K562 (cell line): ENCODE results near the gene LRP1B. TPM values are rescaled to one million over a fixed set of nuclear protein-coding genes. Genes with fewer than 3 reads are reported as not detected.

ENCODE experiments used
- ATAC-seq: fragments of 200-7000 bp; cut with Tn5 transposase; 3 replicates; pipeline ENCODE4 v1.9.1; 2020; ENCODE audit warnings: moderate library complexity
- BruUV-seq: library from RNA; stranded (reverse); fragments of 400-500 nt; replicated peaks from 2 replicates; lab custom pipeline; 2021; lab: Mats Ljungman, UMichigan
- CTCF ChIA-PET: fragments of 300-600 bp; formaldehyde crosslinking; extraction: SDS; loops from one replicate; lab custom pipeline; 2021; ENCODE audit warnings: low intra/inter-chr PET ratio; lab: Yijun Ruan, JAX
- POLR2A ChIA-PET: fragments of 300-600, 350-650 bp; sonication (Branson Sonifier 250); formaldehyde crosslinking; extraction: SDS; loops from one replicate; lab custom pipeline; 2021; ENCODE audit warnings: antibody characterized with exemption, inconsistent platforms; lab: Yijun Ruan, JAX
- DNase-seq, 4 experiments: peaks; one replicate each; pipeline versions ENCODE4 v3.0.0 to v3.0.0-alpha.2; 2011 to 2018; ENCODE audit warnings: low spot score in 3 of 4, mixed read lengths in 3 of 4; ENCODE audit errors: extremely low read depth in 1 of 4
- FAIRE-seq: peaks from 2 replicates; lab custom pipeline; 2011; peaks lifted over from hg19 to GRCh38; lab: Jason Lieb, UNC
- H2AFZ ChIP-seq: 2 replicates; pipeline ENCODE4 v1.6.0; 2011; ENCODE audit warnings: low read depth, low read length, control low read depth, inconsistent platforms
- H3K27ac ChIP-seq: fragments of 200-600 bp; 3 replicates; pipeline ENCODE4 v1.8.0; 2011; ENCODE audit warnings: low read depth, mild to moderate bottlenecking, control low read depth, inconsistent platforms, low read length, moderate library complexity, mixed read lengths; ENCODE audit errors: extremely low read depth
- H3K27me3 ChIP-seq, 2 experiments: fragments of 300-600 bp in 1 of 2; 2 replicates in 1 of 2; 3 replicates in 1 of 2; pipeline versions ENCODE4 v1.6.0 to v1.8.0; 2011; ENCODE audit warnings: inconsistent platforms in 2 of 2, low read length in 2 of 2, mild to moderate bottlenecking in 1 of 2, mixed read lengths in 1 of 2, moderate library complexity in 1 of 2; ENCODE audit not compliant: control insufficient read depth in 2 of 2, insufficient read depth in 2 of 2
- H3K36me3 ChIP-seq: fragments of 300-600 bp; 3 replicates; pipeline ENCODE4 v1.8.0; 2011; ENCODE audit warnings: mild to moderate bottlenecking, low read length, inconsistent platforms; ENCODE audit not compliant: control insufficient read depth, insufficient read depth
- H3K4me1 ChIP-seq, 2 experiments: fragments of 200-600 bp in 1 of 2; replicated peaks in 1 of 2; 2 replicates in 1 of 2; 3 replicates in 1 of 2; pipeline versions ENCODE4 v1.5.1 to v1.8.0; 2011; ENCODE audit warnings: inconsistent platforms in 2 of 2, low read length in 2 of 2, mild to moderate bottlenecking in 1 of 2, mixed read lengths in 1 of 2, moderate library complexity in 1 of 2; ENCODE audit not compliant: control insufficient read depth in 2 of 2, insufficient read depth in 2 of 2
- H3K4me2 ChIP-seq: 2 replicates; pipeline ENCODE4 v1.6.1; 2011; ENCODE audit warnings: low read length, control low read depth, inconsistent platforms, mixed read lengths; ENCODE audit not compliant: insufficient read depth
- H3K4me3 ChIP-seq: fragments of 200-600 bp; sonication (generic), shearing (Covaris generic); 2 replicates; pipeline ENCODE4 v1.5.1; 2016; ENCODE audit warnings: control low read depth, inconsistent platforms
- H3K79me2 ChIP-seq: fragments of 200-600 bp; 3 replicates; pipeline ENCODE4 v1.8.0; 2011; ENCODE audit warnings: low read length, inconsistent platforms; ENCODE audit not compliant: control insufficient read depth, insufficient read depth
- H3K9ac ChIP-seq, 2 experiments: 2 replicates each; pipeline versions ENCODE4 v1.6.0 to v1.6.1; 2011; ENCODE audit warnings: low read depth in 2 of 2, low read length in 2 of 2, control low read depth in 1 of 2, inconsistent platforms in 1 of 2, mild to moderate bottlenecking in 1 of 2, mixed read lengths in 1 of 2; ENCODE audit not compliant: insufficient read depth in 1 of 2
- H3K9me1 ChIP-seq: one replicate; pipeline ENCODE4 v1.6.0; 2011; ENCODE audit warnings: inconsistent platforms, mild to moderate bottlenecking, low read length, moderate library complexity; ENCODE audit not compliant: control insufficient read depth, insufficient read depth
- H3K9me3 ChIP-seq: replicated peaks from 2 replicates; pipeline ENCODE4 v1.5.1; 2011; ENCODE audit warnings: low read depth, low read length, inconsistent platforms; ENCODE audit not compliant: control insufficient read depth, insufficient read depth
- H4K20me1 ChIP-seq: replicated peaks from 2 replicates; pipeline ENCODE4 v1.6.1; 2011; ENCODE audit warnings: low read length, inconsistent platforms, mixed read lengths; ENCODE audit not compliant: control insufficient read depth, insufficient read depth
- E4F1 ChIP-seq: fragments of 250-450 bp; sonication (Bioruptor Pico); IDR thresholded peaks from 2 replicates; pipeline ENCODE4 v1.5.0; 2021; ENCODE audit warnings: mild to moderate bottlenecking, borderline replicate concordance
- LCOR ChIP-seq: sonication (generic); formaldehyde crosslinking; IDR thresholded peaks from 2 replicates; pipeline ENCODE4 v1.8.0; 2022; ENCODE audit warnings: mild to moderate bottlenecking, missing genetic modification reagents
- PKNOX1 ChIP-seq: fragments of 450-650 bp; IDR thresholded peaks from 2 replicates; pipeline ENCODE4 v1.6.1; 2016
- RERE ChIP-seq: sonication (generic); formaldehyde crosslinking; IDR thresholded peaks from 2 replicates; pipeline ENCODE4 v1.8.0; 2023; ENCODE audit warnings: missing genetic modification reagents, mild to moderate bottlenecking, borderline replicate concordance
- ZBTB49 ChIP-seq: sonication (generic); formaldehyde crosslinking; IDR thresholded peaks from 2 replicates; pipeline ENCODE4 v1.8.0; 2022; ENCODE audit warnings: missing genetic modification reagents, mild to moderate bottlenecking, borderline replicate concordance
- ZNF274 ChIP-seq: IDR thresholded peaks from 2 replicates; pipeline ENCODE4 v1.6.1; 2011; ENCODE audit warnings: low read depth, mild to moderate bottlenecking, low read length, moderate library complexity, borderline replicate concordance
- WGBS: fragments of 100-300 bp; shearing (Covaris generic); methylation state at CpG from one replicate; pipeline ENCODE4 v1.1.6; 2016; ENCODE audit warnings: low coverage, mixed read lengths; ENCODE audit not compliant: insufficient coverage; ENCODE audit errors: missing lambda C conversion rate; 5-methylcytosine and 5-hydroxymethylcytosine counted together
- in situ Hi-C: fragments of 300-500 bp; cut with MboI; formaldehyde crosslinking; loops from 4 replicates; pipeline ENCODE4 v1.15.0; 2018; ENCODE audit warnings: inconsistent platforms, mixed read lengths
- intact Hi-C: fragments of 100-400 bp; cut with micrococcal nuclease; formaldehyde crosslinking; loops from 2 replicates; pipeline ENCODE4 v1.14.2; 2022
- polyA plus RNA-seq, 8 experiments: library from polyadenylated mRNA; depleted of rRNA in 4 of 8; stranded (reverse) in 5 of 8; unstranded in 3 of 8; fragments of >200 nt; fragmentation: Nextera tagmentation in 2 of 8; fragmentation: Illumina TruSeq in 1 of 8; extraction: Ambion mirVana in 2 of 8; extraction: Trizol in 1 of 8; gene quantifications; 2 replicates each; pipeline versions ENCODE4 v1.2.1 to v1.2.3, GENCODE V29; 2011 to 2014; ENCODE audit warnings: inconsistent platforms in 1 of 8, missing spikeins in 1 of 8
- total RNA-seq, 7 experiments: library from RNA; depleted of rRNA in 6 of 7; stranded (reverse); fragments of >200 nt in 6 of 7; fragmentation: Illumina TruSeq in 2 of 7; extraction: Trizol in 2 of 7; gene quantifications; 2 replicates each; pipeline versions ENCODE4 v1.2.1 to v1.2.3, GENCODE V29; 2011 to 2021; ENCODE audit warnings: low replicate concordance in 1 of 7

LRP1B gene
- total and polyA plus RNA-seq, 9 of the 15 experiments (the other 6 are each of a cell fraction or from before 2014, with no cell fraction given), result not detected

GRCh38 chr2:140249821-140250220 lies 1881.0 kb downstream of the LRP1B start (continued):
- TF ChIP-seq E4F1 (CRISPR knock-in tag), result no peak
- no peak for TF ChIP-seq ZBTB49
- TF ChIP-seq ZNF274, result no peak

- DNase-seq (no peak), FAIRE-seq (no peak), ATAC-seq (no peak)
- in situ Hi-C loops (no loop called here), intact Hi-C loops (no loop called here)
- WGBS, result 3% methylated on average over 2 of the region's 2 CpGs
- no peak overlapping the region for H3K4me3 ChIP-seq
- no peak overlapping the region for H3K4me2 ChIP-seq
- no peaks in the 10 kb centered on the region for H3K27me3 ChIP-seq
- ChIA-PET POLR2A (no interaction called here), CTCF (no interaction called here)
- H3K9me1 ChIP-seq, result no peaks in the 10 kb centered on the region
- no peak overlapping the region for H2AFZ ChIP-seq
- no peak overlapping the region for H3K9ac ChIP-seq
- H3K9me3 ChIP-seq, result no peaks in the 10 kb centered on the region
- H3K36me3 ChIP-seq, result no peaks in the 10 kb centered on the region
- H3K27ac ChIP-seq, result no peak overlapping the region
- BruUV-seq, result no TSS peak
- no peaks in the 10 kb centered on the region for H4K20me1 ChIP-seq
- H3K79me2 ChIP-seq, result no peaks in the 10 kb centered on the region
- no peaks in the 10 kb centered on the region for H3K4me1 ChIP-seq
- TF ChIP-seq LCOR (CRISPR knock-in tag), result no peak
- no peak for TF ChIP-seq RERE (CRISPR knock-in tag)
- TF ChIP-seq PKNOX1, result no peak
These were observed 1882.2 kb downstream of the LRP1B start for GRCh38 chr2:140248623-140249022.
